K562 (cell line): ENCODE results near the gene MRPL2. TPM values are rescaled to one million over a fixed set of nuclear protein-coding genes. Genes with fewer than 3 reads are reported as not detected.

ENCODE experiments used
- ASH1L ChIP-seq: fragments of 450-650 bp; IDR thresholded peaks from 2 replicates; pipeline ENCODE4 v1.6.1; 2018; ENCODE audit warnings: borderline replicate concordance, mild to moderate bottlenecking, low read depth; ENCODE audit not compliant: partially characterized antibody
- ATF1 ChIP-seq, 2 experiments: fragments of 450-650 bp in 1 of 2; IDR thresholded peaks; 2 replicates each; pipeline ENCODE4 v1.6.1; 2016; ENCODE audit warnings: missing compliant biosample characterization in 1 of 2, missing genetic modification characterization in 1 of 2
- ATF7 ChIP-seq: fragments of 450-650 bp; IDR thresholded peaks from 2 replicates; pipeline ENCODE4 v1.7.1; 2014; ENCODE audit warnings: mild to moderate bottlenecking, moderate library complexity
- BCOR ChIP-seq: fragments of 450-650 bp; IDR thresholded peaks from 2 replicates; pipeline ENCODE4 v1.6.1; 2016
- DDX20 ChIP-seq: fragments of 450-650 bp; IDR thresholded peaks from 2 replicates; pipeline ENCODE4 v1.6.1; 2016; ENCODE audit warnings: missing genetic modification characterization, low read depth, mild to moderate bottlenecking, missing compliant biosample characterization, moderate library complexity
- GATA2 ChIP-seq: sonication (generic); formaldehyde crosslinking; IDR thresholded peaks from 2 replicates; pipeline ENCODE4 v1.4.0; 2020; ENCODE audit warnings: mild to moderate bottlenecking, missing genetic modification reagents
- HDAC6 ChIP-seq: IDR thresholded peaks from 2 replicates; pipeline ENCODE4 v1.6.1; 2012; ENCODE audit warnings: low read depth, mild to moderate bottlenecking, control low read depth, inconsistent platforms, low read length, moderate library complexity
- POLR2A ChIP-seq: fragments of 450-650 bp; conservative IDR thresholded peaks from 2 replicates; pipeline ENCODE4 v1.6.1; 2016
- POLR2H ChIP-seq: IDR thresholded peaks from 2 replicates; pipeline ENCODE4 v1.6.1; 2016; ENCODE audit warnings: missing genetic modification characterization, low read depth, mild to moderate bottlenecking, control low read depth, missing compliant biosample characterization, moderate library complexity
- RBM25 ChIP-seq: fragments of 200-400 bp; formaldehyde crosslinking; IDR thresholded peaks from 2 replicates; pipeline ENCODE4 v1.6.1; 2018; ENCODE audit warnings: low read length, low read depth, moderate library complexity; ENCODE audit not compliant: severe bottlenecking
- SMAD4 ChIP-seq: fragments of 250-450 bp; sonication (Bioruptor Pico); conservative IDR thresholded peaks from 2 replicates; pipeline ENCODE4 v1.8.0; 2021; ENCODE audit warnings: inconsistent platforms, mild to moderate bottlenecking, moderate library complexity
- SMARCB1 ChIP-seq: IDR thresholded peaks from 2 replicates; pipeline ENCODE4 v1.6.1; 2011; ENCODE audit warnings: improper control_type of control experiment, low read depth; ENCODE audit not compliant: insufficient read length
- SP1 ChIP-seq: sonication (generic); formaldehyde crosslinking; IDR thresholded peaks from 2 replicates; pipeline ENCODE4 v1.8.1; 2022; ENCODE audit warnings: mild to moderate bottlenecking, missing genetic modification reagents
- TBP ChIP-seq: optimal IDR thresholded peaks from 2 replicates; pipeline ENCODE3; 2011; ENCODE audit warnings: low read depth, low read length, improper control_type of control experiment
- ZNF134 ChIP-seq: fragments of 250-450 bp; sonication (Bioruptor Pico); conservative IDR thresholded peaks from 2 replicates; pipeline ENCODE4 v1.4.0; 2020
- polyA plus RNA-seq, 8 experiments: library from polyadenylated mRNA; depleted of rRNA in 4 of 8; stranded (reverse) in 5 of 8; unstranded in 3 of 8; fragments of >200 nt; fragmentation: Nextera tagmentation in 2 of 8; fragmentation: Illumina TruSeq in 1 of 8; extraction: Ambion mirVana in 2 of 8; extraction: Trizol in 1 of 8; gene quantifications; 2 replicates each; pipeline versions ENCODE4 v1.2.1 to v1.2.3, GENCODE V29; 2011 to 2014; ENCODE audit warnings: inconsistent platforms in 1 of 8, missing spikeins in 1 of 8
- total RNA-seq, 7 experiments: library from RNA; depleted of rRNA in 6 of 7; stranded (reverse); fragments of >200 nt in 6 of 7; fragmentation: Illumina TruSeq in 2 of 7; extraction: Trizol in 2 of 7; gene quantifications; 2 replicates each; pipeline versions ENCODE4 v1.2.1 to v1.2.3, GENCODE V29; 2011 to 2021; ENCODE audit warnings: low replicate concordance in 1 of 7
- TF ChIP-seq, protein P1 (sequence below): fragments of 250-450 bp; sonication (Bioruptor Pico); IDR thresholded peaks from 2 replicates; pipeline ENCODE4 v1.4.0; 2020; ENCODE audit warnings: mild to moderate bottlenecking, moderate library complexity, borderline replicate concordance
- TF ChIP-seq, protein P2 (sequence below): fragments of 450-650 bp; IDR thresholded peaks from 2 replicates; pipeline ENCODE4 v1.6.1; 2016
- TF ChIP-seq, protein P3 (sequence below), 2 experiments: IDR thresholded peaks; 2 replicates each; pipeline ENCODE4 v1.6.1; 2011; ENCODE audit warnings: borderline replicate concordance in 1 of 2, control low read depth in 1 of 2, low read depth in 1 of 2, low read length in 1 of 2, mild to moderate bottlenecking in 1 of 2, mixed read lengths in 1 of 2, moderate library complexity in 1 of 2; ENCODE audit not compliant: insufficient read depth in 1 of 2, insufficient read length in 1 of 2, poor library complexity in 1 of 2, severe bottlenecking in 1 of 2; ENCODE audit errors: extremely low read depth in 1 of 2
- TF ChIP-seq, protein P4 (sequence below): fragments of 450-650 bp; IDR thresholded peaks from 2 replicates; pipeline ENCODE4 v1.6.1; 2018; ENCODE audit not compliant: partially characterized antibody

MRPL2 gene
- total and polyA plus RNA-seq, 9 of the 15 experiments (the other 6 are each of a cell fraction or from before 2014, with no cell fraction given) = 63.1 to 262 (median 121) TPM

DNA sequence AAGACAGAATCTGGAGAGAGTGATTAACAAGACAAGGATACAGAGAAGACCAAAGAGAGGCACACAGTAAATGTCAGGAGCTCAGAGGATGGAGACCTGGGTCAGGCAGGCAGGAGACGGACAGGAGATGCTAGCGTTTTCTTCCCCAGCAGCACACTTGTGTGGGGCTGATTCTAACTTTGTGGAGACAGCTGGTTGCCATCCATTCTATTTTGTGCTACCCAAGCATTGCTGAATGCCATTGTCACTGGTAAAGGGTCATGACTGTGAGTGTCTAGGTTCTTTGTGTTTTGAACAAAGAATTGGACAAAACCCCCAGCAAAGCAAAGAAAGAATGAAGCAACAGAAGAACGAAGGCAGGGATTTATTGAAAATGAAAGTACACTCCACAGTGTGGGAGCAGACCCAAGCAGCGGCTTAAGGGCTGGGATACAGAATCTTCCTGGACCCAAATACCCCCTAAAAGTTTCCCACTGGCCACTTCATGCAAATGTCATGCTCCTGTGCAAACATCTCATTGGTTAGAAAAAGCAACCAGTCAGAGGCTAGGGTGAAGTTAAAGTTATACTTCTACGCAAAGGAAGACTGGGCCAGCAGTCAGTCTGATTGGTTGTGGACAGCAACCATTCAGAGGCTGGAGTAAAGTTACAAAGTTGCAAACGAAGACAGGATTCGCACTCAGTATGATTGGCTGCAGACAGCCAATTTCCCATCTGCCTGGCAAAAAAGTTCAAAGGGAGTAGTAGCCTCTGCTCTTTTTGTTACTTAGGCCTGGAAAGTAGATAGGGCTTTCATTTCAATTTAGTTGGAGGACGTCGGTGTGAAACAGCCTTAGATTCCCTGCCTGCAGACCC lies 34.4 kb upstream of the MRPL2 start (continued):
- TF ChIP-seq SP1 (CRISPR knock-in tag) (0 out of 2 replicates have a peak, but pooled peaks have one; percentile 33), SMAD4 (0 out of 2 replicates have a peak, but pooled peaks have one; percentile 30), BCOR (no peak), POLR2A (peak; percentile 53; the same call in 1 of the 2 replicates), ATF7 (peak; percentile 30; the same call in 1 of the 2 replicates), DDX20 (tag) (no peak), ATF1 (CRISPR knock-in tag; IDR thresholded peaks at IDR 0.05) (no peak), ATF1 (tag; IDR thresholded peaks at IDR 0.05) (peak; percentile 62), RBM25 (peak; percentile 46), SMARCB1 (no peak), ZNF134 (CRISPR knock-in tag) (no peak), ASH1L (peak; percentile 48), TBP (peak; percentile 45), HDAC6 (no peak), GATA2 (CRISPR knock-in tag) (no peak), POLR2H (tag) (peak; percentile 70; the same call in 1 of the 2 replicates)
- TF ChIP-seq, protein P1, sequence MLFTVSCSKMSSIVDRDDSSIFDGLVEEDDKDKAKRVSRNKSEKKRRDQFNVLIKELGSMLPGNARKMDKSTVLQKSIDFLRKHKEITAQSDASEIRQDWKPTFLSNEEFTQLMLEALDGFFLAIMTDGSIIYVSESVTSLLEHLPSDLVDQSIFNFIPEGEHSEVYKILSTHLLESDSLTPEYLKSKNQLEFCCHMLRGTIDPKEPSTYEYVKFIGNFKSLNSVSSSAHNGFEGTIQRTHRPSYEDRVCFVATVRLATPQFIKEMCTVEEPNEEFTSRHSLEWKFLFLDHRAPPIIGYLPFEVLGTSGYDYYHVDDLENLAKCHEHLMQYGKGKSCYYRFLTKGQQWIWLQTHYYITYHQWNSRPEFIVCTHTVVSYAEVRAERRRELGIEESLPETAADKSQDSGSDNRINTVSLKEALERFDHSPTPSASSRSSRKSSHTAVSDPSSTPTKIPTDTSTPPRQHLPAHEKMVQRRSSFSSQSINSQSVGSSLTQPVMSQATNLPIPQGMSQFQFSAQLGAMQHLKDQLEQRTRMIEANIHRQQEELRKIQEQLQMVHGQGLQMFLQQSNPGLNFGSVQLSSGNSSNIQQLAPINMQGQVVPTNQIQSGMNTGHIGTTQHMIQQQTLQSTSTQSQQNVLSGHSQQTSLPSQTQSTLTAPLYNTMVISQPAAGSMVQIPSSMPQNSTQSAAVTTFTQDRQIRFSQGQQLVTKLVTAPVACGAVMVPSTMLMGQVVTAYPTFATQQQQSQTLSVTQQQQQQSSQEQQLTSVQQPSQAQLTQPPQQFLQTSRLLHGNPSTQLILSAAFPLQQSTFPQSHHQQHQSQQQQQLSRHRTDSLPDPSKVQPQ (CRISPR knock-in tag) = no peak
- TF ChIP-seq, protein P2, sequence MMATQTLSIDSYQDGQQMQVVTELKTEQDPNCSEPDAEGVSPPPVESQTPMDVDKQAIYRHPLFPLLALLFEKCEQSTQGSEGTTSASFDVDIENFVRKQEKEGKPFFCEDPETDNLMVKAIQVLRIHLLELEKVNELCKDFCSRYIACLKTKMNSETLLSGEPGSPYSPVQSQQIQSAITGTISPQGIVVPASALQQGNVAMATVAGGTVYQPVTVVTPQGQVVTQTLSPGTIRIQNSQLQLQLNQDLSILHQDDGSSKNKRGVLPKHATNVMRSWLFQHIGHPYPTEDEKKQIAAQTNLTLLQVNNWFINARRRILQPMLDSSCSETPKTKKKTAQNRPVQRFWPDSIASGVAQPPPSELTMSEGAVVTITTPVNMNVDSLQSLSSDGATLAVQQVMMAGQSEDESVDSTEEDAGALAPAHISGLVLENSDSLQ = peak; percentile 92
- TF ChIP-seq, protein P3, sequence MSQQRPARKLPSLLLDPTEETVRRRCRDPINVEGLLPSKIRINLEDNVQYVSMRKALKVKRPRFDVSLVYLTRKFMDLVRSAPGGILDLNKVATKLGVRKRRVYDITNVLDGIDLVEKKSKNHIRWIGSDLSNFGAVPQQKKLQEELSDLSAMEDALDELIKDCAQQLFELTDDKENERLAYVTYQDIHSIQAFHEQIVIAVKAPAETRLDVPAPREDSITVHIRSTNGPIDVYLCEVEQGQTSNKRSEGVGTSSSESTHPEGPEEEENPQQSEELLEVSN (IDR thresholded peaks at IDR 0.05; ENCODE audit: borderline replicate concordance in 1 of 2, extremely low read depth in 1 of 2, insufficient read depth in 1 of 2, insufficient read length in 1 of 2, low read depth in 1 of 2, low read length in 1 of 2, poor library complexity in 1 of 2, severe bottlenecking in 1 of 2) = peak in 1 of 2 experiments; percentile 14
- TF ChIP-seq, protein P4, sequence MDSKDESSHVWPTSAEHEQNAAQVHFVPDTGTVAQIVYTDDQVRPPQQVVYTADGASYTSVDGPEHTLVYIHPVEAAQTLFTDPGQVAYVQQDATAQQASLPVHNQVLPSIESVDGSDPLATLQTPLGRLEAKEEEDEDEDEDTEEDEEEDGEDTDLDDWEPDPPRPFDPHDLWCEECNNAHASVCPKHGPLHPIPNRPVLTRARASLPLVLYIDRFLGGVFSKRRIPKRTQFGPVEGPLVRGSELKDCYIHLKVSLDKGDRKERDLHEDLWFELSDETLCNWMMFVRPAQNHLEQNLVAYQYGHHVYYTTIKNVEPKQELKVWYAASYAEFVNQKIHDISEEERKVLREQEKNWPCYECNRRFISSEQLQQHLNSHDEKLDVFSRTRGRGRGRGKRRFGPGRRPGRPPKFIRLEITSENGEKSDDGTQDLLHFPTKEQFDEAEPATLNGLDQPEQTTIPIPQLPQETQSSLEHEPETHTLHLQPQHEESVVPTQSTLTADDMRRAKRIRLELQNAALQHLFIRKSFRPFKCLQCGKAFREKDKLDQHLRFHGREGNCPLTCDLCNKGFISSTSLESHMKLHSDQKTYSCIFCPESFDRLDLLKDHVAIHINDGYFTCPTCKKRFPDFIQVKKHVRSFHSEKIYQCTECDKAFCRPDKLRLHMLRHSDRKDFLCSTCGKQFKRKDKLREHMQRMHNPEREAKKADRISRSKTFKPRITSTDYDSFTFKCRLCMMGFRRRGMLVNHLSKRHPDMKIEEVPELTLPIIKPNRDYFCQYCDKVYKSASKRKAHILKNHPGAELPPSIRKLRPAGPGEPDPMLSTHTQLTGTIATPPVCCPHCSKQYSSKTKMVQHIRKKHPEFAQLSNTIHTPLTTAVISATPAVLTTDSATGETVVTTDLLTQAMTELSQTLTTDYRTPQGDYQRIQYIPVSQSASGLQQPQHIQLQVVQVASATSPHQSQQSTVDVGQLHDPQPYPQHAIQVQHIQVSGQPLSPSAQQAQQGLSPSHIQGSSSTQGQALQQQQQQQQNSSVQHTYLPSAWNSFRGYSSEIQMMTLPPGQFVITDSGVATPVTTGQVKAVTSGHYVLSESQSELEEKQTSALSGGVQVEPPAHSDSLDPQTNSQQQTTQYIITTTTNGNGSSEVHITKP = peak; percentile 40
